Esophagus muscularis mucosa (tissue), 3 donors: ENCODE measurements around the gene ADCYAP1R1.

Experiments
- CTCF ChIP-seq, 3 experiments: fragments of 200-600 bp in 2 of 3; fragments of 450-650 bp in 1 of 3; sonication (generic) in 2 of 3; IDR thresholded peaks; one replicate each; pipeline ENCODE4 v1.5.1; 2017 to 2019; ENCODE audit warnings: antibody characterized with exemption in 3 of 3, mild to moderate bottlenecking in 2 of 3, moderate library complexity in 1 of 3
- POLR2AphosphoS5 ChIP-seq, 2 donors: sonication (generic); formaldehyde crosslinking; IDR thresholded peaks; one replicate each; pipeline ENCODE4 v1.6.1; 2017; ENCODE audit warnings: antibody characterized with exemption in 2 of 2

- TF ChIP-seq CTCF (IDR thresholded peaks at IDR 0.05) (no peak), POLR2AphosphoS5 (IDR thresholded peaks at IDR 0.05) (no peak)
These were observed 93.2 kb downstream of the ADCYAP1R1 start for GRCh38 chr7:31145339-31145738.
